ENCODE measurements around the gene ASPDH.

DNA sequence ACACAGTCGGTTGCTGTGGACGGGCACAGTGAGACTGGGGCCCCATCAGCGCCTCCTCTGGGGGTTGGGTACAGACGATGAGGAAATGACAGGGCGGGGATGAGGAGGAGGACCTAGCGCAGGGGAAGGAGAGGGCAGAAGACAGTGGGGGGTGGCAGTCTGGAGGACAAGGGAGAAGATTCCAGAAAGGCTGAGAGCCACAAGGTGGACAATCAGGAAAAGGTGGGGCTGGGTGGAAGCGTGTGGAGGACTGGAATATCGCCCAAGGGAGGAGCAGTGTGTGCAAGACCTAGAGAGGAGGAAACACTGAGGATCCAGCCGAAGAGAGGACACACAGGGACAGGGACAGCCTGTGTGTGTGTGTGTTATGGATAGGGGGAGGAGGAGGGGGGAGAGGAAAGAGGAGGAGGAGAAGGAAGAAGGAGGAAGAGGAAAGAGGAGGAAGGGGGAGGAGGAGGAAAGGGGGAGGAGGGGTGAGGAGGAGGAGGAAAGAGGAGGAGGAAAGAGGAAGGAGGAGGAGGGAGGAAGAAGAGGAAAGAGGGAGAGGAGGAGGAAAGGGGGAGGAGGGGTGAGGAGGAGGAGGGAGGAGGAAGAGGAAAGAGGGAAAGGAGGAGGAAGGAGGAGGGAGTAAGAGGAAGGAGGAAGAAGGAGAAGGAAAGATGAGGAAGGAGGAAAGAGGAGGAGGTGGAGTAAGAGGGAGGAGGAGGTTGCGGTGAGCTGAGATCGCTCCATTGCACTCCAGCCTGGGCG is 21.2 kb downstream of the ASPDH start:
- TF ChIP-seq, protein P1, sequence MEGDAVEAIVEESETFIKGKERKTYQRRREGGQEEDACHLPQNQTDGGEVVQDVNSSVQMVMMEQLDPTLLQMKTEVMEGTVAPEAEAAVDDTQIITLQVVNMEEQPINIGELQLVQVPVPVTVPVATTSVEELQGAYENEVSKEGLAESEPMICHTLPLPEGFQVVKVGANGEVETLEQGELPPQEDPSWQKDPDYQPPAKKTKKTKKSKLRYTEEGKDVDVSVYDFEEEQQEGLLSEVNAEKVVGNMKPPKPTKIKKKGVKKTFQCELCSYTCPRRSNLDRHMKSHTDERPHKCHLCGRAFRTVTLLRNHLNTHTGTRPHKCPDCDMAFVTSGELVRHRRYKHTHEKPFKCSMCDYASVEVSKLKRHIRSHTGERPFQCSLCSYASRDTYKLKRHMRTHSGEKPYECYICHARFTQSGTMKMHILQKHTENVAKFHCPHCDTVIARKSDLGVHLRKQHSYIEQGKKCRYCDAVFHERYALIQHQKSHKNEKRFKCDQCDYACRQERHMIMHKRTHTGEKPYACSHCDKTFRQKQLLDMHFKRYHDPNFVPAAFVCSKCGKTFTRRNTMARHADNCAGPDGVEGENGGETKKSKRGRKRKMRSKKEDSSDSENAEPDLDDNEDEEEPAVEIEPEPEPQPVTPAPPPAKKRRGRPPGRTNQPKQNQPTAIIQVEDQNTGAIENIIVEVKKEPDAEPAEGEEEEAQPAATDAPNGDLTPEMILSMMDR (IDR thresholded peaks at IDR 0.05; ENCODE audit: insufficient read depth, low read depth, low read length): no peak
- TF ChIP-seq EZH2 (IDR thresholded peaks at IDR 0.05; ENCODE audit: insufficient read depth, low read length): no peak

All from astrocyte (in vitro differentiated cells and primary cell).